ENCODE data around the gene CLBA1.

The CLBA1 gene

DNA sequence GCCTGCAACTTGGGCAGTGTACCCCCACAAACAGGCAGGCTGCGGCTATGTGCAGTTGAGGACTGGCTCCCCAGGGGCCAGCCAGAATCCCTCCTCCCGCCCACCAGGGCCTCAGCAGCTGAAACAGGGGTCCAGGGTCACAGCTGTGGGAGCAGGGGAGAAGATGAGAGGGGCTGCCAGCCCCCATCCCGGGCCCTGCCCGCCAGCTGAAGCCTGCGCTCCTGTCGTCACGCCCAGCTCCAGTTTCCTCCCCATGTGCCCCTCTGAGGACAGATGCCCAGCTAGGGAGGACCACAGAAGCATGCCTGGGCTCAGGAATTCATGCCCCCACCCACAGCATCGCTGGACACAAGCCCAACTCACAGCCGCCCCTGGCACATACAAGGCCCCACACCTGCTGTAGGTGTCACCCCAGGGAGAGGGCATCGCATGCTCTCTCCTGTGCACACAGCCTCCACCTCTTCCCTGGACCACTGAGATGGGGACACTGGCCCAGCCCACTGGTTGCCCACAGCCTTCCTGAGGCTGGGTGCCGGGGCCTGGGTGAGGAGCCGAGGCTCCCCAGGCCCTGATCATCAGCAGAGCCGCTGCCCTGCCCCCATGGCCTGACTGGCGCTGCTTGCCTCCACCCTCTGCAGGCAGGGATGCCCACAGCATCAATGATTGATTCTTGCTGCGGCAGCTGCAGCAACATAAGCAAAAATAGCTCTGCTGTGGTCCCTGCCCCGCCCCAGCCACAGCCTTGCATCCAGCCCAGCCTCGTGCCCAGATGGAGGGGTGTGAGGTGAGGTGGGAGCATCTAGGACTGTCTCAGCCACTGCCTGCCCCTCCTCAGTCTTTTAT is 3.7 kb upstream of the CLBA1 start:
- TF ChIP-seq EZH2phosphoT487 (IDR thresholded peaks at IDR 0.05; ENCODE audit: borderline replicate concordance), result no peak
- TF ChIP-seq, protein P1, sequence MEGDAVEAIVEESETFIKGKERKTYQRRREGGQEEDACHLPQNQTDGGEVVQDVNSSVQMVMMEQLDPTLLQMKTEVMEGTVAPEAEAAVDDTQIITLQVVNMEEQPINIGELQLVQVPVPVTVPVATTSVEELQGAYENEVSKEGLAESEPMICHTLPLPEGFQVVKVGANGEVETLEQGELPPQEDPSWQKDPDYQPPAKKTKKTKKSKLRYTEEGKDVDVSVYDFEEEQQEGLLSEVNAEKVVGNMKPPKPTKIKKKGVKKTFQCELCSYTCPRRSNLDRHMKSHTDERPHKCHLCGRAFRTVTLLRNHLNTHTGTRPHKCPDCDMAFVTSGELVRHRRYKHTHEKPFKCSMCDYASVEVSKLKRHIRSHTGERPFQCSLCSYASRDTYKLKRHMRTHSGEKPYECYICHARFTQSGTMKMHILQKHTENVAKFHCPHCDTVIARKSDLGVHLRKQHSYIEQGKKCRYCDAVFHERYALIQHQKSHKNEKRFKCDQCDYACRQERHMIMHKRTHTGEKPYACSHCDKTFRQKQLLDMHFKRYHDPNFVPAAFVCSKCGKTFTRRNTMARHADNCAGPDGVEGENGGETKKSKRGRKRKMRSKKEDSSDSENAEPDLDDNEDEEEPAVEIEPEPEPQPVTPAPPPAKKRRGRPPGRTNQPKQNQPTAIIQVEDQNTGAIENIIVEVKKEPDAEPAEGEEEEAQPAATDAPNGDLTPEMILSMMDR (conservative IDR thresholded peaks at IDR 0.05; ENCODE audit: low read length), result no peak
- no peak overlapping the region for H3K4me3 ChIP-seq (ENCODE audit: low read length, poor library complexity, severe bottlenecking)
- no peaks in the 10 kb centered on the region for H4K20me1 ChIP-seq (ENCODE audit: insufficient read depth, low read length, poor library complexity, severe bottlenecking)
- H3K4me2 ChIP-seq (ENCODE audit: low read depth, low read length, poor library complexity, severe bottlenecking), result no peak overlapping the region
- H3K36me3 ChIP-seq (ENCODE audit: insufficient read depth, low read length), result no peaks in the 10 kb centered on the region
- H3K9me3 ChIP-seq (ENCODE audit: insufficient read depth, low read depth, low read length), result no peaks in the 10 kb centered on the region
- H3K79me2 ChIP-seq (ENCODE audit: insufficient read depth, low read length), result no peaks in the 10 kb centered on the region
- H3K27me3 ChIP-seq (ENCODE audit: insufficient read depth, low read length, poor library complexity, severe bottlenecking), result no peaks in the 10 kb centered on the region
- H3K4me1 ChIP-seq (ENCODE audit: insufficient read depth, low read length, poor library complexity, severe bottlenecking), result no peaks in the 10 kb centered on the region
- H3K9ac ChIP-seq (ENCODE audit: low read depth, low read length, poor library complexity, severe bottlenecking), result no peak overlapping the region
- H3F3A ChIP-seq (ENCODE audit: low read depth), result no peaks in the 10 kb centered on the region
- no peaks in the 10 kb centered on the region for H3K9me2 ChIP-seq (replicated peaks; ENCODE audit: low read depth, low read length)
- H2AFZ ChIP-seq (ENCODE audit: low read length), result no peak overlapping the region

DNA sequence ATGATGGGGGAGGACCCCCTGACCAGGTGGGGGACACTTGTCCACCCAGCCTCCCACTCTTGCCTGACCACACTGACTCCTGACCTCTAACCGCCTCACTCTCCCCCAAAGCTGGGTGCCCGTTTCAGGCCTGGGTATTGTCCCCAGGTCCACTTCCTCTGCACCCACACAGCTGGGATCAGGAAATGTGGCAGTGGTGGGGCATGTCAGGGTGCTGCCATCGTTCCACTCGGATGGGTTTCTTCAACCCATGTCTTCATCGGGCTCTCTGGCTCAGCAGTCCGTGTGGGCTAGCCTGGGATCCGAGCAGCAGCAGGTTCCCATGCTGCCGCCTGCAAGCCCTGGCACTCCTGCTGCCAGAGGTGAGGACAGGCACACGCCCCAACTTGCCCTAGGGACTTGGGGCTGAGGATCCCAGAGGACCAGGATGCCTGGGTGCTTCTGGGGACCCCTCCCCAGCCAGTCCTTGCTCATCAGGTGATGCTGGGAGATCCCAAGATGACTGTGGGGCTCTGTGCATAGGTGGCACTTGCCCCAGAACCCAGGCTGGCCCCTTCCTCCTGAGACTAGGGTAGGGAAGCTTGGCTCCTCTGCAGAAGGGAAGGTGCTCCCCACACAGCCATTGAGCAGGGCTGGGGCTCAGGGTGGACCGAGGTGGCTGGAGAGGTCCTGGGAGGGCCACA is 2.9 kb upstream of the CLBA1 start:
- H3K79me2 ChIP-seq (ENCODE audit: insufficient read depth, low read length), result no peaks in the 10 kb centered on the region
- H2AFZ ChIP-seq (ENCODE audit: low read length), result no peak overlapping the region
- no peaks in the 10 kb centered on the region for H3K9me3 ChIP-seq (ENCODE audit: insufficient read depth, low read depth, low read length)
- H3F3A ChIP-seq (ENCODE audit: low read depth), result no peaks in the 10 kb centered on the region
- TF ChIP-seq, protein P1 (conservative IDR thresholded peaks at IDR 0.05; ENCODE audit: low read length), result no peak
- TF ChIP-seq EZH2phosphoT487 (IDR thresholded peaks at IDR 0.05; ENCODE audit: borderline replicate concordance), result no peak
- H3K4me3 ChIP-seq (ENCODE audit: low read length, poor library complexity, severe bottlenecking), result no peak overlapping the region
- H3K4me1 ChIP-seq (ENCODE audit: insufficient read depth, low read length, poor library complexity, severe bottlenecking), result no peaks in the 10 kb centered on the region
- no peaks in the 10 kb centered on the region for H3K9me2 ChIP-seq (replicated peaks; ENCODE audit: low read depth, low read length)
- no peaks in the 10 kb centered on the region for H3K36me3 ChIP-seq (ENCODE audit: insufficient read depth, low read length)
- H3K9ac ChIP-seq (ENCODE audit: low read depth, low read length, poor library complexity, severe bottlenecking), result no peak overlapping the region
- no peaks in the 10 kb centered on the region for H4K20me1 ChIP-seq (ENCODE audit: insufficient read depth, low read length, poor library complexity, severe bottlenecking)
- no peaks in the 10 kb centered on the region for H3K27me3 ChIP-seq (ENCODE audit: insufficient read depth, low read length, poor library complexity, severe bottlenecking)
- no peak overlapping the region for H3K4me2 ChIP-seq (ENCODE audit: low read depth, low read length, poor library complexity, severe bottlenecking)

DNA sequence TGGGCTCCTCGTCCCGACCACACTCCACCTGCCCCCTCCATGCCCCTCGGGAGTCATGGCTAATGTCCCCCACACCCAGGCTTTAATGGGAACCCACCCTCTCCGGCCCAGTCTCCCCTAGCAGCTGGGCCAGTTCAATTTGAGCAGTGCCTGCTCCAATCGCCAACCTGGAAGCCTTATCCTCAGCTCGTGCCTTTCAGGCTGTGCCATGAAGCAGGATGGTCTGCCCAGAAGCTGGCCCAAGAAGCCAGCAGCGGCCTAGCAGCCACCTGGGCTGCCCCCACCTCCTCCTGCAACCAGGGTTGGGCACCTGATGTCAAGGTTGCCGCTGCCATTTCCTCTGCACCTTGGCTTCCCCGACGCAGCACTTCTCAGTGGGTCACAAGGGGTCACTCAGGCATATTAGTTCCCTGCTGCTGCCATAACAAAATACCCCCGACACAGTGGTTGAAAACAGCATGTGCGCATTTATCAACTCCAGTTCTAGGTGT is 2.3 kb upstream of the CLBA1 start:
- Histone ChIP-seq H3K4me2 (ENCODE audit: low read depth, low read length, poor library complexity, severe bottlenecking) (no peak overlapping the region), H4K20me1 (ENCODE audit: insufficient read depth, low read length, poor library complexity, severe bottlenecking) (no peaks in the 10 kb centered on the region), H3K4me1 (ENCODE audit: insufficient read depth, low read length, poor library complexity, severe bottlenecking) (no peaks in the 10 kb centered on the region), H3K9ac (ENCODE audit: low read depth, low read length, poor library complexity, severe bottlenecking) (no peak overlapping the region), H3K36me3 (ENCODE audit: insufficient read depth, low read length) (no peaks in the 10 kb centered on the region), H3F3A (ENCODE audit: low read depth) (no peaks in the 10 kb centered on the region), H3K9me2 (replicated peaks; ENCODE audit: low read depth, low read length) (no peaks in the 10 kb centered on the region), H2AFZ (ENCODE audit: low read length) (no peak overlapping the region), H3K4me3 (ENCODE audit: low read length, poor library complexity, severe bottlenecking) (no peak overlapping the region), H3K9me3 (ENCODE audit: insufficient read depth, low read depth, low read length) (no peaks in the 10 kb centered on the region), H3K79me2 (ENCODE audit: insufficient read depth, low read length) (no peaks in the 10 kb centered on the region), H3K27me3 (ENCODE audit: insufficient read depth, low read length, poor library complexity, severe bottlenecking) (no peaks in the 10 kb centered on the region)
- TF ChIP-seq, protein P1 (conservative IDR thresholded peaks at IDR 0.05; ENCODE audit: low read length), result no peak
- TF ChIP-seq EZH2phosphoT487 (IDR thresholded peaks at IDR 0.05; ENCODE audit: borderline replicate concordance), result no peak

Data from Loucy (cell line).